OCI-LY7 (cell line): ENCODE measurements around the gene NCOA3. TPM values are rescaled to one million over a fixed set of nuclear protein-coding genes. Genes with fewer than 3 reads are reported as not detected.

Experiments used
- BruUV-seq: library from RNA; stranded (reverse); fragments of 400-500 nt; replicated peaks from 2 replicates; lab custom pipeline; 2021; lab: Mats Ljungman, UMichigan
- CTCF ChIA-PET: fragments of 300-600 bp; sonication (Branson Sonifier 250); formaldehyde crosslinking; loops from one replicate; lab custom pipeline; 2022; ENCODE audit warnings: antibody characterized with exemption; ENCODE audit not compliant: unreplicated experiment; lab: Charles Lee
- POLR2A ChIA-PET: fragments of 300-600 bp; sonication (Branson Sonifier 250); formaldehyde crosslinking; loops from one replicate; lab custom pipeline; 2022; ENCODE audit warnings: antibody characterized with exemption; lab: Charles Lee
- DNase-seq: peaks from one replicate; pipeline ENCODE4 v3.0.0-alpha.2; 2015; ENCODE audit warnings: low spot score
- H2AFZ ChIP-seq: fragments of 200-600 bp; sonication (generic), shearing (Covaris generic); 2 replicates; pipeline ENCODE4 v1.6.1; 2014; ENCODE audit warnings: mild to moderate bottlenecking, antibody characterized with exemption, low read length, moderate library complexity
- H3K27ac ChIP-seq: fragments of 200-600 bp; sonication (generic); 2 replicates; pipeline ENCODE4 v1.5.1; 2014; ENCODE audit warnings: mixed run types, low read depth, mild to moderate bottlenecking, moderate library complexity, low read length, inconsistent platforms; ENCODE audit not compliant: poor library complexity, severe bottlenecking
- H3K36me3 ChIP-seq: fragments of 200-600 bp; sonication (generic); 2 replicates; pipeline ENCODE4 v1.6.1; 2014; ENCODE audit warnings: mild to moderate bottlenecking, antibody characterized with exemption, low read length, moderate library complexity, mixed read lengths; ENCODE audit not compliant: insufficient read depth
- H3K4me1 ChIP-seq: fragments of 200-600 bp; sonication (generic); 2 replicates; pipeline ENCODE4 v1.5.1; 2014; ENCODE audit warnings: mild to moderate bottlenecking, low read length; ENCODE audit not compliant: insufficient read depth, poor library complexity, severe bottlenecking
- H3K4me2 ChIP-seq: fragments of 200-600 bp; sonication (generic); 2 replicates; pipeline ENCODE4 v1.6.1; 2014; ENCODE audit warnings: mild to moderate bottlenecking, low read length
- H3K4me3 ChIP-seq: fragments of 200-600 bp; sonication (generic); 2 replicates; pipeline ENCODE4 v1.5.1; 2014; ENCODE audit warnings: mild to moderate bottlenecking, low read depth, low read length; ENCODE audit not compliant: poor library complexity, severe bottlenecking
- H3K79me2 ChIP-seq: fragments of 200-600 bp; sonication (generic); 2 replicates; pipeline ENCODE4 v1.6.1; 2016; ENCODE audit warnings: low read depth, mild to moderate bottlenecking, low read length, moderate library complexity, mixed read lengths; ENCODE audit not compliant: insufficient read depth
- H3K9me2 ChIP-seq: fragments of 200-600 bp; sonication (generic); 2 replicates; pipeline ENCODE4 v1.6.1; 2016; ENCODE audit warnings: mild to moderate bottlenecking, low read length, mixed read lengths; ENCODE audit not compliant: insufficient read depth
- H3K9me3 ChIP-seq: fragments of 200-600 bp; sonication (generic); 2 replicates; pipeline ENCODE4 v1.6.1; 2014; ENCODE audit warnings: mild to moderate bottlenecking, mixed run types, low read length, mixed read lengths
- H4K20me1 ChIP-seq: fragments of 200-600 bp; sonication (generic); 2 replicates; pipeline ENCODE4 v1.6.1; 2014; ENCODE audit warnings: mild to moderate bottlenecking, antibody characterized with exemption, low read length, moderate library complexity, mixed read lengths; ENCODE audit not compliant: insufficient read depth
- CTCF ChIP-seq: fragments of 200-600 bp; sonication (generic); conservative IDR thresholded peaks from 2 replicates; pipeline ENCODE4 v1.5.1; 2014; ENCODE audit warnings: mild to moderate bottlenecking, antibody characterized with exemption, low read length, moderate library complexity, mixed read lengths
- EZH2phosphoT487 ChIP-seq: fragments of 200-600 bp; sonication (generic); IDR thresholded peaks from 2 replicates; pipeline ENCODE4 v1.6.1; 2018; ENCODE audit warnings: low read depth, borderline replicate concordance, mild to moderate bottlenecking, mixed run types, antibody characterized with exemption, low read length, moderate library complexity, mixed read lengths
- intact Hi-C: fragments of 100-400 bp; cut with micrococcal nuclease; formaldehyde crosslinking; loops from one replicate; pipeline ENCODE4 v1.10.0; 2022; ENCODE audit not compliant: unreplicated experiment
- total RNA-seq, 2 experiments: library from RNA; depleted of rRNA in 1 of 2; stranded (reverse); fragments of >200 nt in 1 of 2; shearing (Covaris generic) in 1 of 2; gene quantifications; 2 replicates each; pipeline ENCODE4 v1.2.3, GENCODE V29; 2014 to 2022

NCOA3 gene
- total RNA-seq, 2 experiments from 2014 or later: 50.5 to 75.6 TPM

GRCh38 chr20:47623206-47623605 is 121.5 kb downstream of the NCOA3 start:
- ChIA-PET POLR2A (interaction anchor here (0.6 to 1.2 kb wide), 4 partner anchors 48 to 333 kb away, joined by 3 read pairs; no protein-coding TSS in a partner anchor), CTCF (interaction anchor here (0.7 kb wide), 1 partner anchor 239 kb away, joined by 3 read pairs; no protein-coding TSS in a partner anchor)
- intact Hi-C loops: loop anchor here (5.0 kb wide), 1 partner anchor 426 kb away; no protein-coding TSS in a partner anchor
- Histone ChIP-seq H3K27ac (no peak overlapping the region), H3K4me2 (no peak overlapping the region), H3K4me3 (no peak overlapping the region), H3K4me1 (peaks cover 20% of the 10 kb centered on the region), H3K9me3 (no peaks in the 10 kb centered on the region), H4K20me1 (no peaks in the 10 kb centered on the region), H2AFZ (no peak overlapping the region), H3K9me2 (no peaks in the 10 kb centered on the region), H3K79me2 (peaks cover 58% of the 10 kb centered on the region), H3K36me3 (peaks cover 65% of the 10 kb centered on the region)
- 0 out of 2 replicates have a peak, but pooled peaks have one; percentile 23 for TF ChIP-seq CTCF
- no peak for TF ChIP-seq EZH2phosphoT487
- no peak for DNase-seq
- TSS peak; percentile 42 for BruUV-seq

- TF ChIP-seq EZH2phosphoT487 (no peak), CTCF (no peak)
- Histone ChIP-seq H2AFZ (no peak overlapping the region), H3K36me3 (peaks cover 97% of the 10 kb centered on the region), H3K9me3 (no peaks in the 10 kb centered on the region), H4K20me1 (no peaks in the 10 kb centered on the region), H3K4me3 (no peak overlapping the region), H3K4me1 (peaks cover 8% of the 10 kb centered on the region), H3K4me2 (no peak overlapping the region), H3K79me2 (peaks cover 15% of the 10 kb centered on the region; the same call in 1 of the 2 replicates), H3K27ac (no peak overlapping the region), H3K9me2 (no peaks in the 10 kb centered on the region)
- BruUV-seq: no TSS peak
- POLR2A ChIA-PET: interaction anchor here (0.5 to 0.8 kb wide), 5 partner anchors 14 to 424 kb away, joined by 3 to 5 read pairs (median 4); no protein-coding TSS in a partner anchor
- CTCF ChIA-PET: no interaction called here
- intact Hi-C loops: no loop called here
- DNase-seq: no peak
These were observed 125.9 kb downstream of the NCOA3 start for GRCh38 chr20:47627540-47627939.

- H4K20me1 ChIP-seq: no peaks in the 10 kb centered on the region
- CTCF ChIA-PET: no interaction called here
- no peak for DNase-seq
- no peaks in the 10 kb centered on the region for H3K9me2 ChIP-seq
- H3K4me1 ChIP-seq: peaks cover 8% of the 10 kb centered on the region
- TF ChIP-seq EZH2phosphoT487: no peak
- no peak for TF ChIP-seq CTCF
- H3K4me3 ChIP-seq: no peak overlapping the region
- peaks cover 96% of the 10 kb centered on the region for H3K36me3 ChIP-seq
- intact Hi-C loops: no loop called here
- H3K27ac ChIP-seq: no peak overlapping the region
- no peak overlapping the region for H3K4me2 ChIP-seq
- BruUV-seq: no TSS peak
- H3K9me3 ChIP-seq: no peaks in the 10 kb centered on the region
- no peak overlapping the region for H2AFZ ChIP-seq
- H3K79me2 ChIP-seq: no peaks in the 10 kb centered on the region; the same call in 1 of the 2 replicates
- POLR2A ChIA-PET: no interaction called here
These were observed 128.2 kb downstream of the NCOA3 start for GRCh38 chr20:47629907-47630306.
